ENCODE measurements around the gene LHFPL3. TPM values are rescaled to one million over a fixed set of nuclear protein-coding genes. Genes with fewer than 3 reads are reported as not detected.

LHFPL3 gene
- total RNA-seq, 1 donor: not detected

DNA sequence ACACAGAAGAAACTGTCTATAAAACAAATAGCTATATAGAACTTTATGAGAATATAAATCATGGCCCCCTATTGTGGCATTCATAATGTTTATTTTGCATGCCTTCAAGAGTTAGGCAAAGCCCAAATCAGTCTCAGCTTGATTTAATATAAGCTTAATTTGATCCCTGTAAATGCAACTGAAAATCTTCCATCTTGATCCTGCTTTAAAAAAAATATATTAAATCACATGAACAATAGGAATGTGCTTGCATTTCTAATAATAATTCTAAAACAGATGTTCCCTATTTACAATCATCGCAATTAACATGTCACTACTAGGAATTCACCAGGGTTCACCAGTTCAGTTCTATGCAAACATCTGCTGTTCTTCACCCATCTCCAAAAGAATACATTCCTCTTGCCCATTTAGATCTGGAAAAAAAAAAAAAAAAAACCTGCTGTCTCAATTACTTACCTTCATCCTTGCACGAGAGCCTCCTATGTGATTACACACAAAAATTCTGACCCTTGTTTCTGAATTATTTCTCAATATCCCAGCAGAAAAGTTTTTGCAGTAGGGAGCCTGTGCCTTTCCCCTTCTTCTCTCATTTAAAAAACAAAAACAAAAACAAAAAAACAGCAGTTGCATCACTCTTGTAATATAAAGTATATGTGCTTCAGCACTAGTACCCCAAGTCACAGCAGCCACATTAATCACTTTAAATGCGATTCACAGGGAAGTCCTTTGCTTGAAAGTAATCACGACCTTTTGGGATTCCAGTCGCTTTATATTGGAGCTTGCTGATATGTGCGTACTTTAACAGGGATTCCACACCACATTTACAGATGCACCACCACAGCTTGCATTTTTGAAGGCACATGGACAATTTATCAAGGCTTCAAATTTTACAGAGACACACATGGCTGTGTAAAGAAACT is 490.8 kb downstream of the LHFPL3 start:
- Histone ChIP-seq H3K9me3 (ENCODE audit: low read depth, low read length) (no peaks in the 10 kb centered on the region), H3K27me3 (ENCODE audit: insufficient read depth, low read length) (no peaks in the 10 kb centered on the region), H3K4me3 (ENCODE audit: low read length) (no peak overlapping the region), H3K4me1 (ENCODE audit: insufficient read depth, low read length) (no peaks in the 10 kb centered on the region)

- no peak overlapping the region for H3K4me3 ChIP-seq (ENCODE audit: low read length)
- no peaks in the 10 kb centered on the region for H3K4me1 ChIP-seq (ENCODE audit: insufficient read depth, low read length)
- no peaks in the 10 kb centered on the region for H3K9me3 ChIP-seq (ENCODE audit: low read depth, low read length)
- H3K27me3 ChIP-seq (ENCODE audit: insufficient read depth, low read length): no peaks in the 10 kb centered on the region
Observed at GRCh38 chr7:104820836-104821535, 492.6 kb downstream of the LHFPL3 start.

- Histone ChIP-seq H3K4me1 (ENCODE audit: insufficient read depth, low read length) (no peaks in the 10 kb centered on the region), H3K27me3 (ENCODE audit: insufficient read depth, low read length) (no peaks in the 10 kb centered on the region), H3K4me3 (ENCODE audit: low read length) (no peak overlapping the region), H3K9me3 (ENCODE audit: low read depth, low read length) (no peaks in the 10 kb centered on the region)
Observed at GRCh38 chr7:104823177-104823576, 494.8 kb downstream of the LHFPL3 start.

DNA sequence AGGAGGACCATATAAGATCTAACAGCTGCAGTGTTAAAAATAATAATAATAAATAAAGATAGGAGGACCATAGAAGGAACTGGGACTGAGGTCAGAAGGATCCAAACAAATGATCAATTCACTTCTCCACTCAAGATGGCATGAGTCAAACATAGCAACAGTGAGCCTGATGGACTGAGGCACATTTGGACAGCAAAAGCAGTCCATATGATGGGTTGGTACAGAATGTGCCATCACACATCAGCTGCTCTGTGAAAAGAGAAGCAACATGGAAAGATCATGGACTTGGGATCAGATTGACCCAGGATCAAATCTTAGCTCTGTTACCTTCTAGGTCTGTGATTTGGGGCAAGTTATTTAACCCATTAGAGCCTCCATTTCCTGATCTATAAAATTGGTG is 496.7 kb downstream of the LHFPL3 start:
- H3K9me3 ChIP-seq (ENCODE audit: low read depth, low read length): no peaks in the 10 kb centered on the region
- no peaks in the 10 kb centered on the region for H3K27me3 ChIP-seq (ENCODE audit: insufficient read depth, low read length)
- H3K4me3 ChIP-seq (ENCODE audit: low read length): no peak overlapping the region
- H3K4me1 ChIP-seq (ENCODE audit: insufficient read depth, low read length): no peaks in the 10 kb centered on the region

DNA sequence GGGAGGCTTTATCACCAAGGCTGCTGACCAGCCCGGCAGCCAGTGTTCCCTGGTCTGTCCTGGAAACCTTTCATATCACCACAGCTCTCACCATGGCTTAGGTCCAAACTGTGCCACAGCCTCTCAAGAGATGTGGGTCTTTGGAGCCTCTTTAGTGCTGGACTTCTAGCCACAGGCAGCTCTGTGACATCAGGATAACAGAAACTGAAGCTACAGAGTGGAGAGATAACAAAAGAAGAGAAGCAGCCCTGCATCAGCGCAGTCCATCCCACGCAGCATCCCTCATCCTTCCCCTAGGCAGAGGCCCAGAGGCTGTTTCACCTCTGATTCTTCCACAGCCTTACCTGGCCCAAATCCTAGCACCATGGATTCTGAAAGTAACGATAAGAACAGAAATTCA is 497.7 kb downstream of the LHFPL3 start:
- Histone ChIP-seq H3K27me3 (ENCODE audit: insufficient read depth, low read length) (no peaks in the 10 kb centered on the region), H3K4me1 (ENCODE audit: insufficient read depth, low read length) (no peaks in the 10 kb centered on the region), H3K4me3 (ENCODE audit: low read length) (no peak overlapping the region), H3K9me3 (ENCODE audit: low read depth, low read length) (no peaks in the 10 kb centered on the region)

DNA sequence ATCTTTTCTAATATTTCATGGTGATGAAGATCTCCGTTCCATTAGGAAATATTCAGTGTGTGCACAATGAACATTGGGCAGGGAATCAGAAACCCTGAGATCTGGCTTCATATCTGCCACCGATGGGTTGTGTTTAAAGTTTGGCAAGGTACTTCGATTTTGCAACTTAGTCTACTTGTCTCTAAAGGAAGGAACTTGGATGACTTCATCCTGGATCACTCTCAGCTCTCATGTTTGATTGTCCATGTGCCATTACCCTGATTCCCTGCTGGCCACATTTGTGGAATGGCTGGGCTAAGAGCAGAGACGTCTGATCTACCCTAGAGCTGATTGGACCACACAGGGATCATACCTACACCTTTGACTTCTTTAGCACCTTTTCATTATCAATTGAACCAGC is 508.6 kb downstream of the LHFPL3 start:
- Histone ChIP-seq H3K4me1 (ENCODE audit: insufficient read depth, low read length) (no peaks in the 10 kb centered on the region), H3K27me3 (ENCODE audit: insufficient read depth, low read length) (peaks cover 7% of the 10 kb centered on the region)

DNA sequence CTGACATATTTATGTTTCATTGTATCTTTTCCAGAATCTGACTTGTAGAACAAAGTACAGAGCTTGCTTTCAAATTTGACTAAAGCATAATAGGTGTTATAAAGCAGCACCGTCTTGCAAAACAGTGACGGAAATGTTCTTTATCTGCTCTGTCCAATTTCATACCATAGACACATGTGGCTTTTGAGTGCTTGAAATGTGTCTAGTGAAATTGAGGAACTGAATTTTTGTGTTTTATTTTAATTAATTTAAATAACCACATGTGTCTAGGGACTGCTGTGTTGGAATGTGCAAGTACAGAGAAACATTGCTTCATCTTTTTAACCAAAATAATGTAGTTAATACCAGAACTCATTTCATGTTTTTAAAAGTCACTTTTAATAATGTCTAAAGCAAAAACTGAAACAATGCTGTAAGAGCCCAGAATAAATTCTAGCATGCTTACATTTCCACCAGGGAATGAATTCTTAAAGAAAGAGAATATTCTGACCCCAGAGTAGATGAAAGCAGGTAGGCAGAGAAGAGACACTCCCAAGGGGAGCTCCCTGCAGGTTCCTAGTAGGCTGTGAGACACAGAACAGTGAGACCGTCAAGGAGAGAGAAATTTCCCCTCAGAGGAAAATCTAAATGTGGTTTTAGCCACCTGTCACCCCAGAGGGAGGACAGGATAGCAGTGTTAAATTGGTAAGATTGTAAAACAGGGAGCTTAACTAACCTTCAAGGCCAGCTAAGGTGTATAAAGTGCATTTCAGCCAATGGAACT is 510.3 kb downstream of the LHFPL3 start:
- H3K4me3 ChIP-seq (ENCODE audit: low read length): no peak overlapping the region
- H3K27me3 ChIP-seq (ENCODE audit: insufficient read depth, low read length): peaks cover 7% of the 10 kb centered on the region
- H3K4me1 ChIP-seq (ENCODE audit: insufficient read depth, low read length): no peaks in the 10 kb centered on the region
- H3K9me3 ChIP-seq (ENCODE audit: low read depth, low read length): no peaks in the 10 kb centered on the region

More for the DNA sequence above, 508.6 kb downstream of the LHFPL3 start:
- no peaks in the 10 kb centered on the region for H3K9me3 ChIP-seq (ENCODE audit: low read depth, low read length)
- no peak overlapping the region for H3K4me3 ChIP-seq (ENCODE audit: low read length)

- Histone ChIP-seq H3K9me3 (ENCODE audit: low read depth, low read length) (no peaks in the 10 kb centered on the region), H3K4me1 (ENCODE audit: insufficient read depth, low read length) (no peaks in the 10 kb centered on the region), H3K27me3 (ENCODE audit: insufficient read depth, low read length) (peaks cover 7% of the 10 kb centered on the region), H3K4me3 (ENCODE audit: low read length) (no peak overlapping the region)
Observed at GRCh38 chr7:104839842-104840241, 511.4 kb downstream of the LHFPL3 start.

DNA sequence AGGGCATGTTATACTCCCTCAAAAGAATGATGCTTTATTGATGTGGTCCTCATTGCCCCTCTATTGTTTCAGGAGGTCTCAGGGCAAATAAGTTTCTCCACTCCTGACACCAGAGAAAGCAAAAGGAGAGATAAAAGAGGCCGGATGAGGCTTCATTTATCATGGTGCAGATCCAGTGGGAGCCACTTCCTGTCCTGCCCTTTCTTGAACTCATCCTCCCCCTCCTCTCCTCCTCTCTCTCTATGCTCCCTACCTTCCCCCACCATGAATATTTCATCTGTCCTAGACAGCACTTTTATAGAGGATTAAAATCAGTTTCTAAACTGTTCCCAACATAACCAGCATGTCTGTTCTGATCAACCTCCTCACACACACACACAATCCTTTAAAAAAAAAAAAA is 513.4 kb downstream of the LHFPL3 start:
- Histone ChIP-seq H3K4me1 (ENCODE audit: insufficient read depth, low read length) (no peaks in the 10 kb centered on the region), H3K27me3 (ENCODE audit: insufficient read depth, low read length) (peaks cover 7% of the 10 kb centered on the region), H3K4me3 (ENCODE audit: low read length) (no peak overlapping the region), H3K9me3 (ENCODE audit: low read depth, low read length) (no peaks in the 10 kb centered on the region)

- Histone ChIP-seq H3K4me1 (ENCODE audit: insufficient read depth, low read length) (no peaks in the 10 kb centered on the region), H3K27me3 (ENCODE audit: insufficient read depth, low read length) (peaks cover 7% of the 10 kb centered on the region), H3K9me3 (ENCODE audit: low read depth, low read length) (no peaks in the 10 kb centered on the region), H3K4me3 (ENCODE audit: low read length) (no peak overlapping the region)
Observed at GRCh38 chr7:104843198-104843597, 514.8 kb downstream of the LHFPL3 start.

- Histone ChIP-seq H3K9me3 (ENCODE audit: low read depth, low read length) (no peaks in the 10 kb centered on the region), H3K4me1 (ENCODE audit: insufficient read depth, low read length) (no peaks in the 10 kb centered on the region), H3K27me3 (ENCODE audit: insufficient read depth, low read length) (no peaks in the 10 kb centered on the region), H3K4me3 (ENCODE audit: low read length) (no peak overlapping the region)
Observed at GRCh38 chr7:104845557-104845956, 517.2 kb downstream of the LHFPL3 start.

GRCh38 chr7:104846731-104847130 is 518.3 kb downstream of the LHFPL3 start:
- no peak overlapping the region for H3K4me3 ChIP-seq (ENCODE audit: low read length)
- no peaks in the 10 kb centered on the region for H3K9me3 ChIP-seq (ENCODE audit: low read depth, low read length)
- H3K27me3 ChIP-seq (ENCODE audit: insufficient read depth, low read length): no peaks in the 10 kb centered on the region
- H3K4me1 ChIP-seq (ENCODE audit: insufficient read depth, low read length): no peaks in the 10 kb centered on the region

GRCh38 chr7:104848138-104848990 is 520.0 kb downstream of the LHFPL3 start:
- no peaks in the 10 kb centered on the region for H3K27me3 ChIP-seq (ENCODE audit: insufficient read depth, low read length)
- no peaks in the 10 kb centered on the region for H3K4me1 ChIP-seq (ENCODE audit: insufficient read depth, low read length)
- no peak overlapping the region for H3K4me3 ChIP-seq (ENCODE audit: low read length)
- H3K9me3 ChIP-seq (ENCODE audit: low read depth, low read length): no peaks in the 10 kb centered on the region

DNA sequence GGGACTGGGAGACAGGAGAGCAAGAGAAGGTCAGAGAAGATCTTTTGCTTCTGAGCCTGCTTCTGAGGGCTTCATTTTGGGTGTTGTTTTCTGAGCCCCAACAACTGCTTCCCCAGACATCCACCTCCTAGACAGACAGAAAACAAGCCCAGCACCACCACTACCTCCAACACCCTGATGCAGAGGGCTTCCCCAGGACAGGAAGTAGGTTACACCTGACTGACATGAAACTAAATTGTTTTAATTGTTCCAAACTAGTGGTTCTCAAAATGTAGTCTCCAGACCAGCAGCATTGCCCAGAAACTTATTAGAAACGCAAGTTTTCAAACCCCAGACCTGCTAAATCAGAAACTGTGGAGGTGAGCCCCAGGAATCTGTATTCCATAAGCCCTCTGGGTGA is 522.0 kb downstream of the LHFPL3 start:
- no peak overlapping the region for H3K4me3 ChIP-seq (ENCODE audit: low read length)
- H3K27me3 ChIP-seq (ENCODE audit: insufficient read depth, low read length): no peaks in the 10 kb centered on the region
- no peaks in the 10 kb centered on the region for H3K9me3 ChIP-seq (ENCODE audit: low read depth, low read length)
- H3K4me1 ChIP-seq (ENCODE audit: insufficient read depth, low read length): no peaks in the 10 kb centered on the region

Measured in mononuclear cell (primary cell).